Epidermal melanocyte (primary cell): ENCODE data around the gene SLC4A1AP.
A peak's percentile ranks its signal among the peaks of the same experiment; 100 is the strongest.

ENCODE experiments used
- DNase-seq: peaks from one replicate; pipeline ENCODE4 v3.0.0; 2011; ENCODE audit warnings: low spot score; ENCODE audit not compliant: insufficient read length

SLC4A1AP gene

DNA sequence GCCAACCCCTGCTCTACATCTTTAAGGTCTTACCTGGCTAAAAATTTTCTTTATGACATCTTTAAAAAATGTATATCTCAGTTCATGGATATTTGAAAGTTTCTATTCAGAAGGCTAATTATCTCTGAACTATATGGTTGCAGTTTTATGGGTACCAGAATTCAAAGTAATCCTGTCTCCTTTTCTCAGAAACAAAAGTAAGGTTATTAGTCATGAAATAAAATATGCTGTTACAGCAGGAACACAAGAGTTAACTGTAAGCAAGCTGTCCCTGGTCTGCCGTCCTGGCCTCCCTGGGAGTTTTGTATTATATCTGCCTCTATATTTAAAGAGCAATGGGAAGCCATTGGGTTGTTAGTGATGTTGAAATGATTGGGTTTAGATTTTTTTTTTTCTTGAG, 34.0 kb downstream of the SLC4A1AP start:
- DNase-seq = no peak

DNA sequence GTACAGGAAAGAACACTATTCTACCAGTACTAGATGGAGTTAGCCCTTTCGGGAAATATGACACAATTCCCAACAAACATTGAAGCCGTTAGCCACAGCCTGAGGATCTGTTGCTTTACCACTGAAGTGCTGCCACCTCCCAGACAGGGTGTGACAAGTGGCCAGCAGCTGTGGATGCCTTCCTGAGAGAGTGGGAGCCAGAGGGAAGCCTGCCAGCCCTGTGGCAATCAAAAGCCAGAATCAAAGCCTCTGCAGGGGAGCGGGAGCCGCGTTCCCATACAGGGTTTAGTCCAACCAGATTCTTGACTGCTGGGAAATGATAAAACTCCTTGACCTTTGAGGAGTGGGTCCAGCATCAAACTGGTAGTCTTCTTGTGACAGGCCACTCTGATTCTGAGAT, 38.0 kb downstream of the SLC4A1AP start:
- no peak for DNase-seq

DNA sequence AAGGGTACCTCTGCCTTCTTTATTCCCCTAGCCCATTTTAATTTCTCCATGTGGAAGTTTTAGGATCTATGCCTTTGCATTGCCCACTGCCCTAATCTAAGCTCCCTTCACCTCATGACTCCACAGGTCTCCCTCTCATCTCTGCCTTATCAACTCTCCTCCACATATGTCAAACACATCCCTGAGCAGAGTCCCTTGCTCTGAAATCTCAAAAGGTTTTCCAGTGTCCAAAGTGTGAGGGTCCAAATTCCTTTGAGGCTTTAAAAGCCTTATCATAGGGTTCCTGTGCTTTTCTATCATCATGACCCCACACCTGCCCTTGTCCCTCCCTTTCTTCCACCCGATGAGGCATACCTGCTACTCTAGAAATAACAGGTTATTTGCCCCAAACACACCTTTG, 38.6 kb downstream of the SLC4A1AP start:
- DNase-seq = no peak

DNA sequence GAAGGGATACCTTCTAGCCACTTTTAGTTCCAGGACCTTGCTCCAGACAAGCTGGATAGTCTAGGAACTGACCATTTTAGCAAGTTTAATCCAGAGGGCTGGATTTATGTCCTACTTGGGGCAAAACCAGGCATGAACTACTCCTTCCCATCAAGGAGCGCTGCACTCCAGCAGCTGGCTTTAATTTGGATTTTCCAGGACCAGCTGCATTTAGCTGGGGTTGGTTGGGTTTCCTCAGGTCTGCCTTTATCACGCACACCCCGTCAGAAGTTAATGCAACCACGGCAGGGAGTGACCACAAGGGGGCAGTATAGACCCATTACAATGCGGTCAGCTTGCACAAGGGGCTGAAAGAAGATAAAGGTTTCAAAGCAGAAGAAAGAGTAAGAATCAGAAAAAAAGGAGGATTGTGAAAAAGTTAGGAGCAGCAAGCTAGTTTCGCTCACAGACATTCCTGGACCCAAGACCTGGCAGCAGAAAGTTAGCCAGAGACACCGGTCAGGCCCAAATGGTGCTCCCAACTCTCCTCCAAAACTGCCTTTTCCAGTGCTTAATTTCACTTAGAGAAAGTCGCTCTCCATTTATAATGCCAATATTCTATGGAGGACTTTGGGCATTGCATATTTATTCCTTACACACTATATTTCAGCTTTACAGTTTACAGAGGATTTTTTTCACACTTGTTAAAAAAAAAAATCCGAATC, 40.1 kb downstream of the SLC4A1AP start:
- DNase-seq = peak; percentile 88

DNA sequence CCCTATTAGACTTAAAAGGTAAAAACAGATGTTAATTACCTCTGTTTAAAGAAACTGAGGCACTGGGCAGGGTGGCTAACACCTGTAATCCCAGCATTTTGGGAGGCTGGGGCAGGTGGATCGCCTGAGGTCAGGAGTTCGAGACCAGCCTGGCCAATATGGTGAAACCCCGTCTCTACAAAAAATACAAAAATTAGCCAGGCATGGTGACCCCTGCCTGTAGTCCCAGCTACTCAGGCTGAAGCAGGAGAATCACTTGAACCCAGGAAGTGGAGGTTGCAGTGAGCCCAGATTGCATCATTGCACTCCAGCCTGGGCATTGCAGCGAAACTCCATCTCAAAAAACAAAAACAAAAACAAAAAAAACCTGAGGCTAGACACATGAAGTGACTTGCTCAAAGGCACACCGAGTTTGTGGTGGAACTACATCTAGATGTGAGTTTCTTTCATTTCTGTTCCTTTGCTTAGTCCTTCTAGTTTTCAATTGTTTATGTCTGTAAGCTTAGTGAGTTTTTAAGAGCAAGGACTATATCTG, 40.7 kb downstream of the SLC4A1AP start:
- no peak for DNase-seq

DNA sequence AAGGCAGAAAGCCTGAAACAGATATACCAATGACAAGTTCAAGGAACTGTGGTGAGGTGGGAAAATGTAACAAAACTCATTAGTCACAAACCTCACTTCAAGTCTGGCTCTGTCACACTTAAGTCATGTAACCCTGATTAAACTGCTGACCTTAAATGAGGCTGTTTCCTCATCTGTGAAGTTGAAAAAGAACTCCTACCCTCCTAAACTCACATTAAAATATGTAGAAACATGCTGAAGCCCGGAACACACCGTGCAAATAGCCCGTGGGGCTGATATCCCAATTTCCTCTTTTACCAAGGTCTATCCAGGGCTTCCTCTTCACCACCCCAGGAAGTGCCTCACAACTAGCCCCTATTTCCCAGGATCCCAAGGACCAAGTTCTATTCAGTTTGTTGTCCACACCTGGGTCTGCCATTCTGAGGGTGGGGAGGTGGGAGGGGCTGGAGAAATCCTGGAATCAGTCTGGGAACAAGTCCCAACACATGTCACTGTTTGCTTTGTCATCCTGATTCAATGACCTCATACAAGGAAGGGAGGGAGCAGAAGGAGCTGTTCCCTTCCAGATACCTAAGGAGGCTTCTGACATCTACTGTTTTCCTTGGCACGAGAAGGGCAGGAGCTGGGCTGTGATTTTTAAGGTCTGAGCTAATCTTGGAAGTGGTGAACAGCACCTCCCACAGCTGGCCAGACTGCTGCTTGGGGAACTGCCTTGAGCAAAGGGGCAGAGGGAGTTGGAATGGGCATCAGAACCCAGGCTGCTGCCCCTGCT, 42.3 kb downstream of the SLC4A1AP start:
- peak; percentile 25 for DNase-seq

DNA sequence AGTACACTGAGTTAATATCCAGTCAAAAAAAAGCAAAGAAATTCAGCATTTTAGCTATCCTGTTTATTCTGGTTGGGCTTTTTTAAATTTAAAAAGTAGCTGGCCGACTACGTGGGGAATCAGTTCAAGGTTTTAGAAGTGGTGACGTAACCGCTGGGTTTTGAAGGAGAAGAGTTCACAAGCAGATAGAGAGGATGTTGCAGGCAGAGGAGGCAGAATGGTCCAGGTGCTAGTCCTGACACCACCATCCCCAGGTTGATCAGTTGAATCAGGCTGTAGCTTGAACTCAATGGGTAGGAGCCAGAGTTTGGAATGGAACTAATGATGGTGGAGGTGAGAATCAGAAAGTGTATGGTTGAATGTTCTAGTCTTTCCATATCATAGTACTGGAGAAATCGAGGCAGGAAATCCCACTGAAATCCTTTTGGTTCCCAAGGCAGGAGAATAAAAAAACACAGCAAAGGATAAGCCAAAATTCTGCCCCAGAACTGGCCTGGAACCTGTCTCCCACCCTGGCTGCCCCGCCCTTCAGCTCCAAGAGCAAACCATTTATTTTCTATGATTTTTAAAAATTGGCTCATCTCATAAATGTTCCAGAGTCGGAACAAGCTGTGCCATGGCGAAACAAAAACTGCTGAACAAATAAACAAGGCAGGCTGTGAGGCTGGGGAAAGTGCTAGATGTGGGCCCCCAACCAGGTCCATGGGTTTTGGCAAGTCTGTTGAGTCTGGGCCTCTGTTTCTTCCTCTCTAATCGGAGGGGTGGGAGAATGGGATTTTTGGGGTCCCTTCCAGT, 44.0 kb downstream of the SLC4A1AP start:
- DNase-seq = no peak

DNA sequence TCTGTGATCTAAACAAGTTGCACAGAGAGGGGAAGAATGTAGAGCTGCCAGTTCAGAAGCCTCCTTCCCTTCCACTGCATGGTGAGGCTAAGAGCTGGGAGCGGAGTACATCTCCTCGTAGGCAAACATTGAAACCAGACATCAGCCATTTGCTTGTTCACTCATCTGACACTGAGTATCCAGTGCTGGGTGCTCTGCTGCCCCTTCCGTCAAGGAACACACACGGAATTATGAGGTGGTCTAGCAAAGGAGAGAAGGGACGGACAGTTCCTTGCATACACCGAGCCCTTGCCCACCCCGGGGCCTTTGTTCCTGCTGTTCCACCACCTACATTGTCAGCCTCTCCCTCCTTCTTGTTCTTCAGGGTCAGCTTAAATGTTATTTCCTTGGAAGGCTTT, 44.6 kb downstream of the SLC4A1AP start:
- no peak for DNase-seq

DNA sequence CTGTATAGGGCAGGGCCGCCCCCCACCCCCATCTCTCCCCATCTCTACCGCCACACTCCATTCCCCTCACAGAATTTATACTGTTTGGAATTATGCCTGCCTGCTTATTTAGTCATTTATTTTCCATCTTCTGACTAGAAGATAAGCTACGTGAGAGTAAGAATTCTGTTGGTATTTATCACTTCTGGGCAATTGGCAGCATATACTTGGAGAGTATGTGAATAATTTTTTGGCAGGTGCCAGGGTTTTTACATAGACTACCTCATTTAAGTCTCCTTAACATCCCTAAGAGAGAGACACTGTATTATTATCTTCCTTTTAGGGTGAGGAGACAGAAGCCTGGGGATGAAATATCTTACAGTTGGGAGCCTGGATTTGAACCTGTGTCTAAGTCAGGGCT, 45.0 kb downstream of the SLC4A1AP start:
- DNase-seq = no peak

DNA sequence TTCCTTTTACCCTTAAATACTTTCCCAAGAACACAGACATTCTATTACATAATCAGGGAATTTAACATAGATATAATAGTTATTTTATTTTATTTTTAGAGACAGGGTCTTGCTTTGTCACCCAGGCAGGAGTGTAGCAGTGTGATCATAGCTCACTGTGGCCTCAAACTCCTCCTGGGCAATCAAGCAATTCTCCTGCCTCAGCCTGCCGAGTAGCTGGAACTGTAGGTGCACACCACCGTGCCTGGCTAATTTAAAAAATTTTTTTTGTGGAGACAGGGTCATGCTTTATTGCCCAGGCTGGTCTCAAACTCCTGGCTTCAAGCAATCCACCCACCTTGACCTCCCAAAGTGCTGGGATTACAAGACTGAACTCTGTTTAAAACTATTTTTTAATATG, 45.6 kb downstream of the SLC4A1AP start:
- DNase-seq = no peak

DNA sequence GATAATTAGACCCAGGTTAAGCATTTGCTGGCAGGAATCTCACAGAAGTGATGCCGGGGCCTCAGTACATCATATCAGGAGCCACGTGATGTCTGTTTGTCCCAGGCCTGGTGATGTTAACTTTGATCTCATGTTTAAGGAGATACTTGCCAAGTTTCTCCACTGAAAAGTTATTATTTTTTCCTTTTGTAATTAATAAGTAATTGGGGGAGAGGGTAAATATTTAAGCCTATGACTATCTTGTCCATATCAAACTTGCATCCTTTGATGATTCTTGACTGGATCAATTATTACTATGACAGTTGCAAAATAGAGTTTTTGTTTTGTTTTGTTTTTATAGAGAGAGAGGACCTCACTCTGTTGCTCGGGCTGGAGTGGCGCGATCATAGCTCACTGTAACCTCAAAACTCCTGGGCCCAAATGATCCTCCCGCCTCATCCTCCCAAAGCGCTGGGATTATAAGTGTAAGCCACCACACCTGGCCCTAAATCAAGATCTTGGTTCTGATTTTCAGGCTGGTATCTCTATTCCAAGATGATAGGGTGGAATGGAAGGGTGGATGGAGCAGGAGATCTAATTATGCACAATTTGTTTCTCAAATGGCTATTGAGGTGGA, 46.4 kb downstream of the SLC4A1AP start:
- DNase-seq = no peak

DNA sequence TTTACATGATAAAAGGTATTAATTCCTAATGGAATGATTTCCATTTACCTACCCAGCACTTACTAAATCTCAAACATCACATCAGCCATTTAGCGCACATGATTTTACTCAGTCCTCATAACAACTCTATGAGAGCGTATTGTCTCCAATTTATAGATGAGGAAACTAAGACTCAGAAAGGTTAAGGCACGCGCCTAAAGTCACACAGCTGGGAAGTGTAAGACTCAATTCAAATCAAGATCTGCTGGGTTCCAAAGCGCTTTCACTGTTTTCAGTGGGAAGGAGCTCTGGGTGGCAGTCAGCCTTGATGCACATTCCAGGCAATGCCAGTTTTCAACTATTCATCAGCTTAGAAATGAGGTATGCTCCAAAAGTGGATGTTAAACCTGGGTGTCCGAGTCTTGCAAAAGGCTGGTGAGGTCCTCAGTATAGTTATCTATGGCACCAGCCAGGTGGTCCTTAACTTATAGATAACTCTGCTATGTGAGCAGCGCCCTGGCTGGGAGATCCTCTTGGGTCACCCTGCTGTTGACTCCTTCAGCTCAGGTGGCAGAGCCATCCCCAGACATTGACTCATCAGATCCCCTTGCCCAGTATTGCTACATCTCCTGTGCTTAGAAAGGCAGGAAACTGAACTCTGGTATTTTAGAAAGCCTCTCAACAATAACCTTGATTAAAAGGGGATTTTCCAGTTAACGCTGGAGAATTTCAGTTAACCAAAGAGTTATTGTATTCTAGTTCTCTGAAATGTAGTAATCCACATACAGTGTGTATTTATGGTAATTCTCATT, 47.1 kb downstream of the SLC4A1AP start:
- no peak for DNase-seq

DNA sequence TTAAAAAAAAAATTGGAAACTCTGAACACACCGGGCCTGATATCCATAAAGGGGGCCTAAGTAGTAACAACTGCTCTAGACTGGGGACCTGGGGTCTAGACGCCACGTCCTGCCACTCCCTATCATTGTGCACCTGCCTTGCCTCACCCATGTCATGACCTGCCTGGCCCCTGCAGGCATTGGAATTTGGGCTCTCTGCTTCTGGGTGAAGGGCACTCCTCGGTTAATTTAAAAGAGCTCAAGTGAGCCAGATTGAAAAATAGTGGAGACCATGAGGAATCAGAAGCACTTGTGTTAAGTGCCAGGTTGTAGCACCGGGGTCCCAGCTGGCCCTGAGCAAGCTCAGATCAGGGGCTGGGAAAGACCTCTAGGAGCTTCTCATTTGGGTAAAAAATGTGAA, 48.1 kb downstream of the SLC4A1AP start:
- no peak for DNase-seq

DNA sequence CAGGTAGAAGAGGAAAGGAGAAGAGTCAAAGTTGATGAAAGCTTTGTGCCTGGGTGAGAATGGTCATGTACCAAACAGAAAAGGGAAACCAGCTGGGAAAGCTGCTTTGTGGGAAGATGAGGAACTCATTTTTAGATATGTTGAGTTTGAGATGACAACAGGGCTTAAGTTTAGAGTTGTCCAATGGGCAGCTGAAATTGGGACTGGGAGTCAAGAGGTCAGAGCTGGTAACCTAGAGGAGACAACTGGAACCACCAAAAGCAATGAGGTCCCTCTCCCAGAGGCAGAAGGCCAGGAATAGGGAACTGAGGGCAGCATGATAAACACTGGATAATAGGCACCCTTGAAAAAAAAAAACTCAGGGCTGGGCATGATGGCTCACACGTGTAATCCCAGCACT, 48.8 kb downstream of the SLC4A1AP start:
- no peak for DNase-seq

DNA sequence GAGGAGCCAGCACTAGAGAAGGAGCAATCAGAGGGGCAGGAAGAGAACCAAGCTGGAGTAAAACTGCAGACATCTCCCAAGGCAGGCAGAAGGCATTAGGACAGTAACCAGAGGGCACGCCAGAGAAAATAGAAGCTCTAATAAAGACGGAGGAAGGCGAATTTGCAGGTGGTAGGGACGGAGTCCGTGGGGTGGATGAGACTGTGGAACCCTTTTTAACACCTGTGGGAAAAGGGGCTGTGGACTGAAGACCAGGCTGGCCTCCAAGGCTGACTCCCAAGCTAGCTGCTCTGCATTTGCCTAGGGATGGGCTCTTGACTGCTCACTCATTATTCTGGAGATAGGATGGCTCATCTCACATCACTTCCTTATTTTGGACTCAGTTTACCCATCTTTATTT, 49.5 kb downstream of the SLC4A1AP start:
- no peak for DNase-seq

DNA sequence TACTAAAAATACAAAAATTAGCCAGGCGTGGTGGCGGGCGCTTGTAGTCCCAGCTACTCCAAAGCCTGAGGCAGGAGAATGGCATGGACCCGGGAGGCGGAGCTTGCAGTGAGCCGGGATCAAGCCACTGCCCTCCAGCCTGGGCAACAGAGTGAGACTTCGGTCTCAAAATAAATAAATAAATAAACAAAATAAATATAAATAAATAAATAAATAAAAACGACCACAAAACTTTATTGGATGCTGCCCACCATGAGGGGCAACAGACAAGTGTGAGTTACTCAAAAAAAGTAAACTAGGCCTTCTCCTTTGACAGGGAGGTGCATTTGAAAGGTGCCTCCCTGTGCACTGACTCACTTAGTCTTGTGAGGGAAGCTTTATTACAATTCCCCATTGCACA, 50.4 kb downstream of the SLC4A1AP start:
- DNase-seq = no peak

DNA sequence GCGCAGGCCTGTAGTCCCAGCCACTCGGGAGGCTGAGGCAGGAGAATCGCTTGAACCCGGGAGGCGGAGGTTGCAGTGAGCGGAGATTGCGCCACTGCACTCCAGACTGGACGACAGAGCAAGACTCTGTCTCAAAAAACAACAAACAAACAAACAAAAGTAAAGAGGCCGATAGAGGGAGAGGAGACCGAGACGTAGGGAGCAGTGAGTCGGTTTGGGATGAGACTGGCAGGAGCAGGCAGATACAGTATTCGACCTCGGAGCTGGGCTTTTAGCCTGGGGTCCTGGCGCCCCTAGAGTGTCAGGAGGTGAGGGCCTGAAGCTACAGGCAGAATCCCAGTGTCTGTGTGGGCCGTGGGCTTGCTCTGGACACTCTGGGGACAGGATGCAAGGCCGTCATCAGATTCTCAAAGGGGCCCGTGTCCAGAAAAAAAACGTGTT, 51.2 kb downstream of the SLC4A1AP start:
- no peak for DNase-seq

DNA sequence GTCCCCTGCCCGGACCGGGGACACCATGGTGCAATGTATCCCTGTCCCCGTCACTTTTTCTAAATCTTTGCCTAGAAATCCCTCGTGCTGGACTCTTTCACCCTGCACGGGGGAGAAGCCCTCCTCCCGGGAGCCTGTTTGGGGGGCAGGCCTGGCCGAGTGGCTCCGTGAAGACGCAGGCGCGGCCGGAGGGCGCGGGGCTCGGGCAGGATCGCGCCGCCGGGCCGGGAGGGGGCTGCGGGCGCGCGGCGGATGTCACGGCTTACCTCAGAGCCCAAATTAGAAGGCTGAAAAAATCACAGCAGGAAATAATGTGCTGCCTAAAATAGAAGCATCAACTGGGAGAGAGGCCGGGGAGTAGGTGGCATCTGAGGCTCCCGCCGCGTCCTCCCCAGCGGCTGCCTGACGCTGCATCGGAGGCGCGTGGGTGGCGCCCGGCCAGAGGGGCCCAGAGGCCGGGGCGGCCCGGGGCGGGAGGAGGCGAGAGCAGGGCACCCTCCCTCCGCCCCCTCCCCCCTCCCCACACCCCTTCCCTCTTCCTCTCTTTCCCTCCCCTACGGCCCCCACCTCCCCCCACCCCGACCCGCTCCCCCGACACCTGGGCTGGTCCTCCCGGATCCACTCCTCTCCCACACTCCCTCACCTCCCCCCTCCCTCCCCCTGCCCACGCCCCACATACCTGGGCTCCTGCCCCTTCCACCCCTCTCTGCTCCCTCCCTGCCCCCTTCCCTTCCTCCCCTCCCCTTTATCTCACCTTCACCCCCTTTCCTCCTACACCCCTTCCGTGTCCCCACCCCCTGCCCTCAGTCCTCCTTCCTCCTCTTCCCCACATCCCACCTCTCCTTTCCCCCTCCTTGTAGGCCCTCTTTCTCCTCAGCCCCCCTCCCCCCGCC, 51.9 kb downstream of the SLC4A1AP start:
- peak; percentile 43 for DNase-seq

DNA sequence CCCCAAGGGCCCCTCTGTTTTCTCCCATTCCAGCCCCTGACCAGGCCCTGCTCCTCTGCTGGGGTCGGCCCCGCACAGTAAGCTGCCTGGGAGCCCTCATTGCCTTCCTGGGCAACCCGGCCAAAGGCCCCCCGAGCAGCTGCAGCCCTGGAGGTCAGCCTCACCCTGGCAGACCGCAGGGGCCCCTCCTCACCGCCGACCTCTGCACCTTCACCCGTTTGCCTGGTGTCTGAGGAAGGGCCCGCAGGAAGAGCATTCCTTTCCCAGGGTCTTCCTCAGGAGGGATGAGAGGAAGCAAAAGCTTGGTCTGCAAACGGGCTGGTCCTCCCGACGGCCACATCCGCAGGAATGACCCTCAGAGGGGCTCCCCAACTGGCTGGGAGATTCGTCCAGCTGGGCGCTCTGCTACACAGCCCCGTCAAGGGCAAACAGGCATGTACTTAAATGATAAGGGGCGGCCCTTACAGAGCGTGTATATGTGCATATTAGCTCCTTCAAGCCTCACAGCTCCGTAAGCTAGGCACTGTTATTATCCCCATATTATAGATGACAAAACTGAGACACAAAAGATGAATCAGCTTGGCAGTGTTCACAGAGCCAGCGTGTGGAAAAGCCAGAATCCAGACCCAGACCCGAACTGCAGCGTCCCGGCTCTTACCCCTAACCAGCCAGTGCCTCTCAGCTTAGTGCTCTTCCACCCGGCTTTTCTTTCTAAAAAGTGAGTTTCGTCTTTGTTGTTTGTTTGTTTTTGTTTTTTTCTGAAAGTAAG, 52.8 kb downstream of the SLC4A1AP start:
- no peak for DNase-seq
